GM12891 (cell line): ENCODE results near the gene COX5A.

Source experiments
- POLR2A ChIP-seq: IDR thresholded peaks from 2 replicates; pipeline ENCODE4 v1.6.1; 2011; ENCODE audit warnings: low read depth, low read length, control low read depth
- POLR2AphosphoS5 ChIP-seq: IDR thresholded peaks from 2 replicates; pipeline ENCODE4 v1.6.1; 2011; ENCODE audit warnings: low read depth, low read length, control low read depth
- POU2F2 ChIP-seq: IDR thresholded peaks from 2 replicates; pipeline ENCODE4 v1.6.1; 2011; ENCODE audit warnings: low read depth, mild to moderate bottlenecking, control low read depth, low read length, moderate library complexity
- SPI1 ChIP-seq: IDR thresholded peaks from 2 replicates; pipeline ENCODE4 v1.6.1; 2011; ENCODE audit warnings: low read depth, low read length, control low read depth
- TAF1 ChIP-seq: IDR thresholded peaks from 2 replicates; pipeline ENCODE4 v1.6.1; 2011; ENCODE audit warnings: low read depth, low read length, control low read depth

GRCh38 chr15:74960995-74961588, 23.2 kb upstream of the COX5A start:
- no peak for TF ChIP-seq POLR2A
- TF ChIP-seq POLR2AphosphoS5 = no peak
- no peak for TF ChIP-seq TAF1
- no peak for TF ChIP-seq SPI1
- TF ChIP-seq POU2F2 = no peak
